Measurements from ENCODE around the gene SRGN. TPM values are rescaled to one million over a fixed set of nuclear protein-coding genes. Genes with fewer than 3 reads are reported as not detected.

SRGN gene
- total and polyA plus RNA-seq, 10 of the 15 experiments (the other 5 are each of a cell fraction or from before 2014, with no cell fraction given), result 382 to 2,414 (median 885) TPM

- 0 out of 2 replicates have a peak, but pooled peaks have one; percentile 24 for TF ChIP-seq CHD2 (IDR thresholded peaks at IDR 0.05; ENCODE audit: borderline replicate concordance, low read depth, low read length)
- TF ChIP-seq, protein P1, sequence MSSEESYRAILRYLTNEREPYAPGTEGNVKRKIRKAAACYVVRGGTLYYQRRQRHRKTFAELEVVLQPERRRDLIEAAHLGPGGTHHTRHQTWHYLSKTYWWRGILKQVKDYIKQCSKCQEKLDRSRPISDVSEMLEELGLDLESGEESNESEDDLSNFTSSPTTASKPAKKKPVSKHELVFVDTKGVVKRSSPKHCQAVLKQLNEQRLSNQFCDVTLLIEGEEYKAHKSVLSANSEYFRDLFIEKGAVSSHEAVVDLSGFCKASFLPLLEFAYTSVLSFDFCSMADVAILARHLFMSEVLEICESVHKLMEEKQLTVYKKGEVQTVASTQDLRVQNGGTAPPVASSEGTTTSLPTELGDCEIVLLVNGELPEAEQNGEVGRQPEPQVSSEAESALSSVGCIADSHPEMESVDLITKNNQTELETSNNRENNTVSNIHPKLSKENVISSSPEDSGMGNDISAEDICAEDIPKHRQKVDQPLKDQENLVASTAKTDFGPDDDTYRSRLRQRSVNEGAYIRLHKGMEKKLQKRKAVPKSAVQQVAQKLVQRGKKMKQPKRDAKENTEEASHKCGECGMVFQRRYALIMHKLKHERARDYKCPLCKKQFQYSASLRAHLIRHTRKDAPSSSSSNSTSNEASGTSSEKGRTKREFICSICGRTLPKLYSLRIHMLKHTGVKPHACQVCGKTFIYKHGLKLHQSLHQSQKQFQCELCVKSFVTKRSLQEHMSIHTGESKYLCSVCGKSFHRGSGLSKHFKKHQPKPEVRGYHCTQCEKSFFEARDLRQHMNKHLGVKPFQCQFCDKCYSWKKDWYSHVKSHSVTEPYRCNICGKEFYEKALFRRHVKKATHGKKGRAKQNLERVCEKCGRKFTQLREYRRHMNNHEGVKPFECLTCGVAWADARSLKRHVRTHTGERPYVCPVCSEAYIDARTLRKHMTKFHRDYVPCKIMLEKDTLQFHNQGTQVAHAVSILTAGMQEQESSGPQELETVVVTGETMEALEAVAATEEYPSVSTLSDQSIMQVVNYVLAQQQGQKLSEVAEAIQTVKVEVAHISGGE (CRISPR knock-in tag; IDR thresholded peaks at IDR 0.05), result 0 out of 2 replicates have a peak, but pooled peaks have one; percentile 15
- peak; percentile 36; the same call in 1 of the 2 replicates for TF ChIP-seq LARP7 (IDR thresholded peaks at IDR 0.05)
- no peak for TF ChIP-seq HDAC6 (IDR thresholded peaks at IDR 0.05; ENCODE audit: unreplicated experiment)
- TF ChIP-seq SIN3A (IDR thresholded peaks at IDR 0.05; ENCODE audit: low read depth, low read length), result no peak
- peak; percentile 83 for TF ChIP-seq HDGF (IDR thresholded peaks at IDR 0.05)
- no peak for TF ChIP-seq EED (IDR thresholded peaks at IDR 0.05; ENCODE audit: low read depth)
- TF ChIP-seq, protein P2, sequence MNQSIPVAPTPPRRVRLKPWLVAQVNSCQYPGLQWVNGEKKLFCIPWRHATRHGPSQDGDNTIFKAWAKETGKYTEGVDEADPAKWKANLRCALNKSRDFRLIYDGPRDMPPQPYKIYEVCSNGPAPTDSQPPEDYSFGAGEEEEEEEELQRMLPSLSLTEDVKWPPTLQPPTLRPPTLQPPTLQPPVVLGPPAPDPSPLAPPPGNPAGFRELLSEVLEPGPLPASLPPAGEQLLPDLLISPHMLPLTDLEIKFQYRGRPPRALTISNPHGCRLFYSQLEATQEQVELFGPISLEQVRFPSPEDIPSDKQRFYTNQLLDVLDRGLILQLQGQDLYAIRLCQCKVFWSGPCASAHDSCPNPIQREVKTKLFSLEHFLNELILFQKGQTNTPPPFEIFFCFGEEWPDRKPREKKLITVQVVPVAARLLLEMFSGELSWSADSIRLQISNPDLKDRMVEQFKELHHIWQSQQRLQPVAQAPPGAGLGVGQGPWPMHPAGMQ (IDR thresholded peaks at IDR 0.05; ENCODE audit: borderline replicate concordance), result no peak
- TF ChIP-seq RFX5 (IDR thresholded peaks at IDR 0.05; ENCODE audit: low read depth, low read length), result no peak
- no peak for TF ChIP-seq CUX1 (IDR thresholded peaks at IDR 0.05; ENCODE audit: insufficient replicate concordance, low read depth, low read length)
- TF ChIP-seq MYB (IDR thresholded peaks at IDR 0.05; ENCODE audit: borderline replicate concordance, low read depth, low read length), result 0 out of 2 replicates have a peak, but pooled peaks have one; percentile 46
- peak; percentile 77 for TF ChIP-seq PBX3 (IDR thresholded peaks at IDR 0.05; ENCODE audit: insufficient replicate concordance, low read depth, low read length)
- no peak for TF ChIP-seq RBBP5 (conservative IDR thresholded peaks at IDR 0.05)
- 0 out of 6 replicates have a peak, but pooled peaks of 1 of the 3 experiments have one; percentile 5 for TF ChIP-seq CTCF (IDR thresholded peaks at IDR 0.05 in 2 of 3, conservative IDR thresholded peaks at IDR 0.05 in 1 of 3; ENCODE audit: control insufficient read depth in 2 of 3, extremely low read depth in 1 of 3, insufficient read depth in 1 of 3, low read depth in 3 of 3, low read length in 3 of 3)
Observed at GRCh38 chr10:69089638-69090599, 2.0 kb downstream of the SRGN start (continued).

Data from GM12878 (cell line).